Mesenchymal stem cell (in vitro differentiated cells and primary cell): ENCODE results near the gene CYFIP2.
"Not testable (repeated sequence)": the region's sequence is repeated elsewhere in the genome, so short reads cannot be mapped to it uniquely, and the experiment has no call there.

Experiments
- DNase-seq: peaks from one replicate; pipeline ENCODE4 v3.0.0-alpha.2; 2013
- H2AFZ ChIP-seq: one replicate; pipeline ENCODE4 v1.6.1; 2013; ENCODE audit warnings: low read depth, mild to moderate bottlenecking, control low read depth, inconsistent platforms, low read length, moderate library complexity
- H2AK5ac ChIP-seq: 2 replicates; pipeline ENCODE4 v1.6.1; 2013; ENCODE audit warnings: low read length, moderate library complexity, mild to moderate bottlenecking, inconsistent platforms; ENCODE audit not compliant: severe bottlenecking
- H2BK120ac ChIP-seq: one replicate; pipeline ENCODE4 v1.6.1; 2013; ENCODE audit warnings: low read depth, mild to moderate bottlenecking, inconsistent platforms, low read length, moderate library complexity
- H2BK12ac ChIP-seq, 2 experiments: one replicate each; pipeline ENCODE4 v1.6.1; 2013; ENCODE audit warnings: inconsistent platforms in 2 of 2, low read length in 2 of 2, mild to moderate bottlenecking in 2 of 2, moderate library complexity in 2 of 2, control low read depth in 1 of 2
- H2BK15ac ChIP-seq: one replicate; pipeline ENCODE4 v1.6.1; 2013; ENCODE audit warnings: mild to moderate bottlenecking, low read depth, inconsistent platforms; ENCODE audit not compliant: poor library complexity, severe bottlenecking
- H2BK5ac ChIP-seq: 2 replicates; pipeline ENCODE4 v1.6.1; 2013; ENCODE audit warnings: low read depth, mild to moderate bottlenecking, low read length, control low read depth, inconsistent platforms; ENCODE audit not compliant: poor library complexity, severe bottlenecking
- H3K14ac ChIP-seq, 2 experiments: one replicate each; pipeline ENCODE4 v1.6.1; 2013; ENCODE audit warnings: inconsistent platforms in 2 of 2, low read length in 2 of 2, control low read depth in 1 of 2, mild to moderate bottlenecking in 1 of 2, moderate library complexity in 1 of 2
- H3K18ac ChIP-seq, 2 experiments: one replicate each; pipeline ENCODE4 v1.6.1; 2013; ENCODE audit warnings: inconsistent platforms in 2 of 2, low read length in 2 of 2, control low read depth in 1 of 2, low read depth in 1 of 2, mild to moderate bottlenecking in 1 of 2
- H3K23ac ChIP-seq, 2 experiments: one replicate each; pipeline ENCODE4 v1.6.1; 2013; ENCODE audit warnings: inconsistent platforms in 2 of 2, low read length in 2 of 2, mild to moderate bottlenecking in 2 of 2, moderate library complexity in 2 of 2, control low read depth in 1 of 2
- H3K27ac ChIP-seq: 2 replicates; pipeline ENCODE4 v1.5.1; 2013; ENCODE audit warnings: mild to moderate bottlenecking, moderate library complexity, low read length, control low read depth, inconsistent platforms; ENCODE audit not compliant: poor library complexity, severe bottlenecking
- H3K27me3 ChIP-seq, 2 experiments: 2 replicates each; pipeline versions ENCODE4 v1.6.1 to v1.7.0; 2013; ENCODE audit warnings: low read length in 2 of 2, mild to moderate bottlenecking in 2 of 2, moderate library complexity in 2 of 2, control low read depth in 1 of 2, inconsistent platforms in 1 of 2; ENCODE audit not compliant: control insufficient read depth in 1 of 2, insufficient read depth in 1 of 2
- H3K36me3 ChIP-seq, 2 experiments: 2 replicates each; pipeline versions ENCODE4 v1.6.1 to v1.7.0; 2013; ENCODE audit warnings: low read length in 2 of 2, control low read depth in 1 of 2, inconsistent platforms in 1 of 2, low read depth in 1 of 2, mild to moderate bottlenecking in 1 of 2; ENCODE audit not compliant: insufficient read depth in 2 of 2, control insufficient read depth in 1 of 2
- H3K4ac ChIP-seq, 2 experiments: one replicate each; pipeline ENCODE4 v1.6.1; 2013; ENCODE audit warnings: inconsistent platforms in 2 of 2, low read length in 2 of 2, mild to moderate bottlenecking in 2 of 2, moderate library complexity in 2 of 2, control low read depth in 1 of 2, low read depth in 1 of 2
- H3K4me1 ChIP-seq: 2 replicates; pipeline ENCODE4 v1.6.1; 2013; ENCODE audit warnings: low read depth, low read length, control low read depth; ENCODE audit not compliant: control insufficient read depth, insufficient read depth
- H3K4me2 ChIP-seq: 2 replicates; pipeline ENCODE4 v1.6.1; 2013; ENCODE audit warnings: low read length, mild to moderate bottlenecking, inconsistent platforms; ENCODE audit not compliant: poor library complexity, severe bottlenecking
- H3K4me3 ChIP-seq, 2 experiments: 2 replicates each; pipeline versions ENCODE4 v1.5.1 to v1.7.0; 2013; ENCODE audit warnings: low read length in 2 of 2, mild to moderate bottlenecking in 2 of 2, control low read depth in 1 of 2, low read depth in 1 of 2; ENCODE audit not compliant: insufficient read depth in 1 of 2
- H3K79me1 ChIP-seq: replicated peaks from 2 replicates; pipeline ENCODE4 v1.6.1; 2013; ENCODE audit warnings: mild to moderate bottlenecking, control low read depth, low read length, inconsistent platforms; ENCODE audit not compliant: poor library complexity, severe bottlenecking
- H3K9ac ChIP-seq: 2 replicates; pipeline ENCODE4 v1.7.0; 2013; ENCODE audit warnings: mild to moderate bottlenecking, low read length, moderate library complexity
- H3K9me3 ChIP-seq: 2 replicates; pipeline ENCODE4 v1.7.0; 2013; ENCODE audit warnings: mild to moderate bottlenecking, low read length; ENCODE audit not compliant: control insufficient read depth
- H4K8ac ChIP-seq: one replicate; pipeline ENCODE4 v1.6.1; 2013; ENCODE audit warnings: inconsistent platforms, mild to moderate bottlenecking, low read length, moderate library complexity
- H4K91ac ChIP-seq: one replicate; pipeline ENCODE4 v1.6.1; 2013; ENCODE audit warnings: mild to moderate bottlenecking, low read length, inconsistent platforms
- WGBS: methylation state at CpG from one replicate; pipeline ENCODE4 v1.1.7; 2013; ENCODE audit warnings: mixed read lengths; 5-methylcytosine and 5-hydroxymethylcytosine counted together

CYFIP2 gene

DNA sequence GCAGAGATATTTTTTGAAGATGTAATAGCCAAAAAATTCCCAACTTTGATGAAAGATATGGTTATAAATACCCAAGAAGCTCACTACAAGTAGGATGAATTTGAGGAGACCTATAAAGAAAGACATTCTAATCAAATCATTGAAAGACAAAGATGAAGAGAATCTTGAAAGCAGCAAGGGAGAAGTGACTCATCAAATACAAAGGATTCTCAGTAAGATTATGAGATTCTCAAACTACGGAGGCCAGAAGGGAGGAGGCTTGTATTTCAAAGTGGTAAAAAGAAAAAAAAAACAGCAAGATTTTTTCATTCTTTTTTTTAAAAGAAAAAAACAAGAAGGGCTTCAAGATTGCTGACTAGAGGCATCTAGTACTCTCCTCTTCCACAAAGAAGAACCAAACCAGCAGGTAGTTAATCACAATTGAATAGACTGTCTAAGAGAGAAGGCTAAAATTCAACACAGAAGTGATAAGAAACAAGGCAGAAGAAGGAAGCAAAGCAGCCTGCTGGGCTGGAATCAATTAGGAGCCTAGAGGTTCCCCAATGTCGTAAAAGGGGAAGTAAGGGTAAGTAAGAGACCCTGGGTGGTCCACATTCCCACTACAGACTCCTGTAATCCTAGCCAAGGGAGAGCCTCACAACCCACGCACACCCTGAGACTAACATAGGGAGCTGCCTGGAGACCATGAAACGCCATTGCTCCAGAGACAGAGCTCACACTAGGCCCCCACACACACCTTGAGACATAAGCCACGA is 135.0 kb downstream of the CYFIP2 start:
- Histone ChIP-seq H3K9ac (no peak overlapping the region), H3K23ac (no peak overlapping the region), H3K14ac (no peak overlapping the region), H2BK15ac (no peak overlapping the region), H2BK12ac (no peak overlapping the region), H2BK120ac (no peak overlapping the region), H3K18ac (no peak overlapping the region), H2BK5ac (no peak overlapping the region), H4K91ac (no peak overlapping the region), H3K4me2 (no peak overlapping the region), H3K36me3 (no peaks in the 10 kb centered on the region), H2AK5ac (no peak overlapping the region), H3K79me1 (no peaks in the 10 kb centered on the region), H3K27me3 (peaks cover 0 to 5% of the 10 kb centered on the region in 2 experiments), H3K27ac (no peak overlapping the region), H3K4me1 (no peaks in the 10 kb centered on the region), H3K9me3 (peaks cover 21% of the 10 kb centered on the region), H3K4ac (no peak overlapping the region), H2AFZ (no peak overlapping the region), H3K4me3 (no peak overlapping the region), H4K8ac (no peak overlapping the region)
- DNase-seq, result no peak
- WGBS, result 76% methylated on average over 4 of the region's 5 CpGs

DNA sequence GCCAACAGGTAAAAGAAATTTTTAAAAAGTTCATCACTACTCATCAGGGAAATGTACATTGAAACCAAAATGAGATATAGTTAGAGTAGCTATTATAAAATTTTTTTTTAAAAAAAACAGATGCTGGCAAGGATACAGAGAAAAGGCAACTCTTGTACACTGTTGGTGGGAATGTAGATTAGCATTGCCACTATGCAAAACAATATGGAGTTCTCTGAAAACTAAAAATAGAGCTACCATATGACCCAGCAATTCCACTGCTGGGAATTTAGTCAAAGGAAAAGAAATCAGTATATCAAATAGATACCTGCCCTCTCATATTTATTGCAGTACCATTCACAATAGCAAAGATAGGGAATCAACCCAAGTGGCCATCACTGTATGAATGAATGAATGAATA is 149.9 kb downstream of the CYFIP2 start:
- H2BK120ac ChIP-seq, result no peak overlapping the region
- no peak overlapping the region for H2AFZ ChIP-seq
- no peak overlapping the region for H2BK12ac ChIP-seq
- H3K27me3 ChIP-seq, result no peaks in the 10 kb centered on the region
- H3K79me1 ChIP-seq, result no peaks in the 10 kb centered on the region
- H2AK5ac ChIP-seq, result no peak overlapping the region
- H3K4me3 ChIP-seq, result no peak overlapping the region
- no peak overlapping the region for H2BK15ac ChIP-seq
- H3K14ac ChIP-seq, result no peak overlapping the region
- H3K4me1 ChIP-seq, result no peaks in the 10 kb centered on the region
- H3K36me3 ChIP-seq, result no peaks in the 10 kb centered on the region
- no peak overlapping the region for H2BK5ac ChIP-seq
- H3K27ac ChIP-seq, result no peak overlapping the region
- H3K9ac ChIP-seq, result no peak overlapping the region
- H3K4ac ChIP-seq, result no peak overlapping the region
- no peak overlapping the region for H4K8ac ChIP-seq
- no peak overlapping the region for H4K91ac ChIP-seq
- no peak overlapping the region for H3K18ac ChIP-seq
- H3K23ac ChIP-seq, result no peak overlapping the region
- no peaks in the 10 kb centered on the region for H3K9me3 ChIP-seq
- no peak for DNase-seq
- no peak overlapping the region for H3K4me2 ChIP-seq

DNA sequence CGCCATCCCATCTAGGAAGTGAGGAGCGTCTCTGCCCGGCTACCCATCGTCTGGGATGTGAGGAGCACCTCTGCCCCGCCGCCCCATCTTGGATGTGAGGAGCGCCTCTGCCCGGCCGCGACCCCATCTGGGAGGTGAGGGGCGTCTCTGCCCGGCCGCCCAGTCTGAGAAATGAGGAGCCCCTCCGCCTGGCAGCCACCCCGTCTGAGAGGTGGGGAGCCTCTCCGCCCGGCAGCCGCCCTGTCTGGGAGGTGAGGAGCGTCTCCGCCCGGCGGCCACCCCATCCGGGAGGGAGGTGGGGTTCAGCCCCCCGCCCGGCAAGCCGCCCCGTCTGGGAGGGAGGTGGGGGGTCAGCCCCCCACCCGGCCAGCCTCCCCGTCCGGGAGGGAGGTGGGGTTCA is 153.6 kb downstream of the CYFIP2 start:
- not testable (repeated sequence) for H3K36me3 ChIP-seq, DNase-seq, H3K9me3 ChIP-seq, H3K27ac ChIP-seq, H2AFZ ChIP-seq, H2BK15ac ChIP-seq, H3K27me3 ChIP-seq, H2BK5ac ChIP-seq, H2BK120ac ChIP-seq, H3K14ac ChIP-seq, H3K18ac ChIP-seq, H4K91ac ChIP-seq, H3K4me3 ChIP-seq, H2AK5ac ChIP-seq, H3K4me2 ChIP-seq, H3K9ac ChIP-seq, H2BK12ac ChIP-seq, H4K8ac ChIP-seq, H3K23ac ChIP-seq, H3K4ac ChIP-seq, H3K79me1 ChIP-seq, H3K4me1 ChIP-seq
- WGBS, result 95% methylated on average over 18 of the region's 30 CpGs

- 96% methylated on average over 5 of the region's 5 CpGs for WGBS
- H2AK5ac ChIP-seq, H3K27me3 ChIP-seq, DNase-seq, H3K4me1 ChIP-seq, H3K9ac ChIP-seq, H3K23ac ChIP-seq, H3K14ac ChIP-seq, H2BK5ac ChIP-seq, H2BK120ac ChIP-seq, H4K91ac ChIP-seq, H3K4me2 ChIP-seq, H3K18ac ChIP-seq, H3K9me3 ChIP-seq, H2BK12ac ChIP-seq, H3K79me1 ChIP-seq, H2BK15ac ChIP-seq, H3K4ac ChIP-seq, H3K4me3 ChIP-seq, H3K36me3 ChIP-seq, H4K8ac ChIP-seq, H3K27ac ChIP-seq, H2AFZ ChIP-seq: not testable (repeated sequence)
These were observed 164.0 kb downstream of the CYFIP2 start for GRCh38 chr5:157429920-157430319.
